HCT116 (cell line): ENCODE data around the gene ST3GAL3. TPM values are rescaled to one million over a fixed set of nuclear protein-coding genes. Genes with fewer than 3 reads are reported as not detected.

Source experiments
- ATAC-seq: fragments of 200-7000 bp; cut with Tn5 transposase; 2 replicates; pipeline ENCODE4 v1.9.1; 2020; ENCODE audit warnings: mild to moderate bottlenecking, moderate library complexity
- BruUV-seq: library from RNA; stranded (reverse); fragments of 400-500 nt; replicated peaks from 2 replicates; lab custom pipeline; 2021; lab: Mats Ljungman, UMichigan
- CTCF ChIA-PET: fragments of 300-600 bp; sonication (Branson Sonifier 250); formaldehyde crosslinking; loops from one replicate; lab custom pipeline; 2021; ENCODE audit warnings: antibody characterized with exemption; lab: Charles Lee
- POLR2A ChIA-PET: fragments of 300-600, 350-600 bp; sonication (Branson Sonifier 250); formaldehyde crosslinking; loops from one replicate; lab custom pipeline; 2021; ENCODE audit warnings: antibody characterized with exemption; lab: Charles Lee
- RAD21 ChIA-PET, 2 experiments: fragments of 300-600 bp; sonication (Branson Sonifier 250); formaldehyde crosslinking; loops; one replicate each; lab custom pipeline; 2023; ENCODE audit warnings: low total read pairs in 2 of 2; ENCODE audit not compliant: uncharacterized antibody in 2 of 2, unreplicated experiment in 2 of 2, low non-redundant PET in 1 of 2; lab: Charles Lee
- DNase-seq: peaks from one replicate; pipeline ENCODE4 v3.0.0-alpha.2; 2010; ENCODE audit warnings: low read depth, low spot score
- H2AFZ ChIP-seq: fragments of 200-600 bp; shearing (Covaris generic), sonication (generic); 2 replicates; pipeline ENCODE4 v1.6.1; 2017; ENCODE audit warnings: low read depth, mixed run types, mixed read lengths, antibody characterized with exemption, low read length; ENCODE audit not compliant: poor library complexity, severe bottlenecking
- H3K27ac ChIP-seq: 2 replicates; pipeline ENCODE4 v1.5.1; 2012; ENCODE audit warnings: low read depth, low read length
- H3K27me3 ChIP-seq: fragments of 200-600 bp; sonication (generic); 2 replicates; pipeline ENCODE4 v1.6.1; 2016; ENCODE audit warnings: mixed run types, low read length, mixed read lengths; ENCODE audit not compliant: insufficient read depth
- H3K36me3 ChIP-seq, 2 experiments: fragments of 200-500 bp in 1 of 2; fragments of 200-600 bp in 1 of 2; sonication (Bioruptor generic) in 1 of 2; sonication (generic) in 1 of 2; 2 replicates each; pipeline versions ENCODE4 v1.5.1 to v1.6.1; 2014 to 2016; ENCODE audit warnings: low read length in 2 of 2, inconsistent platforms in 1 of 2, mixed read lengths in 1 of 2, mixed run types in 1 of 2; ENCODE audit not compliant: insufficient read depth in 2 of 2, control insufficient read depth in 1 of 2
- H3K4me1 ChIP-seq, 2 experiments: fragments of 200-600 bp in 1 of 2; sonication (generic) in 1 of 2; 2 replicates each; pipeline versions ENCODE4 v1.5.1 to v1.6.1; 2012 to 2017; ENCODE audit warnings: low read length in 2 of 2, inconsistent platforms in 1 of 2, mild to moderate bottlenecking in 1 of 2, mixed read lengths in 1 of 2, mixed run types in 1 of 2, moderate library complexity in 1 of 2; ENCODE audit not compliant: insufficient read depth in 2 of 2, control insufficient read depth in 1 of 2
- H3K4me2 ChIP-seq: fragments of 200-600 bp; sonication (generic); 2 replicates; pipeline ENCODE4 v1.6.1; 2017; ENCODE audit warnings: mixed run types, low read length, mixed read lengths
- H3K4me3 ChIP-seq, 2 experiments: fragments of 200-600 bp in 1 of 2; sonication (generic) in 1 of 2; replicated peaks in 1 of 2; 2 replicates each; pipeline ENCODE4 v1.5.1; 2011 to 2016; ENCODE audit warnings: low read length in 2 of 2, control low read depth in 1 of 2, low read depth in 1 of 2, mild to moderate bottlenecking in 1 of 2, mixed read lengths in 1 of 2, mixed run types in 1 of 2
- H3K79me2 ChIP-seq: fragments of 200-600 bp; sonication (generic); 2 replicates; pipeline ENCODE4 v1.6.1; 2017; ENCODE audit warnings: mild to moderate bottlenecking, mixed run types, low read length, moderate library complexity, mixed read lengths; ENCODE audit not compliant: insufficient read depth
- H3K9ac ChIP-seq: fragments of 200-600 bp; sonication (generic); 2 replicates; pipeline ENCODE4 v1.6.1; 2016; ENCODE audit warnings: low read length, mixed read lengths
- H3K9me2 ChIP-seq: fragments of 200-600 bp; sonication (generic), shearing (Covaris generic); 2 replicates; pipeline ENCODE4 v1.6.1; 2017; ENCODE audit warnings: mixed run types, mild to moderate bottlenecking, moderate library complexity; ENCODE audit not compliant: insufficient read depth
- H3K9me3 ChIP-seq, 2 experiments: fragments of 200-500 bp in 1 of 2; fragments of 200-600 bp in 1 of 2; sonication (Bioruptor generic) in 1 of 2; sonication (generic) in 1 of 2; 2 replicates each; pipeline ENCODE4 v1.6.1; 2014 to 2017; ENCODE audit warnings: low read length in 2 of 2, mixed read lengths in 2 of 2, inconsistent platforms in 1 of 2, low read depth in 1 of 2, mild to moderate bottlenecking in 1 of 2, mixed run types in 1 of 2, moderate library complexity in 1 of 2; ENCODE audit not compliant: control insufficient read depth in 1 of 2, insufficient read depth in 1 of 2
- H4K20me1 ChIP-seq: fragments of 200-600 bp; sonication (generic), shearing (Covaris generic); 2 replicates; pipeline ENCODE4 v1.6.1; 2017; ENCODE audit warnings: mixed run types, mild to moderate bottlenecking, moderate library complexity; ENCODE audit not compliant: insufficient read depth
- CBX3 ChIP-seq: IDR thresholded peaks from 2 replicates; pipeline ENCODE4 v1.6.1; 2012; ENCODE audit warnings: low read depth
- EGR1 ChIP-seq: IDR thresholded peaks from 2 replicates; pipeline ENCODE4 v1.6.1; 2012; ENCODE audit warnings: low read depth
- EZH2 ChIP-seq: fragments of 200-600 bp; sonication (generic); IDR thresholded peaks from 2 replicates; pipeline ENCODE4 v1.6.1; 2017; ENCODE audit warnings: antibody characterized with exemption, mixed run types
- FOSL1 ChIP-seq: IDR thresholded peaks from 2 replicates; pipeline ENCODE4 v1.6.1; 2012; ENCODE audit warnings: low read depth
- JUND ChIP-seq: IDR thresholded peaks from 2 replicates; pipeline ENCODE4 v1.6.1; 2012
- POLR2A ChIP-seq: IDR thresholded peaks from 2 replicates; pipeline ENCODE4 v1.7.0; 2011; ENCODE audit warnings: borderline replicate concordance; ENCODE audit not compliant: insufficient read depth, insufficient read length; ENCODE audit errors: extremely low read depth
- POLR2AphosphoS5 ChIP-seq: IDR thresholded peaks from 2 replicates; pipeline ENCODE4 v1.6.1; 2011; ENCODE audit warnings: mild to moderate bottlenecking, low read depth, low read length, moderate library complexity
- RAD21 ChIP-seq: IDR thresholded peaks from 2 replicates; pipeline ENCODE4 v1.6.1; 2012; ENCODE audit warnings: low read depth, mild to moderate bottlenecking
- REST ChIP-seq: IDR thresholded peaks from 2 replicates; pipeline ENCODE4 v1.6.1; 2012; ENCODE audit warnings: low read depth
- SIN3A ChIP-seq: IDR thresholded peaks from 2 replicates; pipeline ENCODE4 v1.6.1; 2012; ENCODE audit warnings: low read depth
- SP1 ChIP-seq: IDR thresholded peaks from 2 replicates; pipeline ENCODE4 v1.6.1; 2012; ENCODE audit warnings: low read depth
- SRF ChIP-seq: IDR thresholded peaks from 2 replicates; pipeline ENCODE4 v1.6.1; 2012; ENCODE audit warnings: low read depth
- YY1 ChIP-seq: IDR thresholded peaks from 2 replicates; pipeline ENCODE4 v1.6.1; 2011; ENCODE audit warnings: low read length, low read depth, moderate library complexity, mild to moderate bottlenecking; ENCODE audit not compliant: insufficient replicate concordance; ENCODE audit errors: extremely low read depth
- ZBTB33 ChIP-seq: IDR thresholded peaks from 2 replicates; pipeline ENCODE4 v1.6.1; 2011; ENCODE audit warnings: mild to moderate bottlenecking, low read length, moderate library complexity; ENCODE audit not compliant: insufficient replicate concordance; ENCODE audit errors: extremely low read depth
- ZFX ChIP-seq: fragments of 450-650 bp; IDR thresholded peaks from 2 replicates; pipeline ENCODE4 v1.6.1; 2017
- ZNF274 ChIP-seq: fragments of 200-500 bp; sonication (Bioruptor generic); IDR thresholded peaks from 2 replicates; pipeline ENCODE4 v1.6.1; 2014; ENCODE audit warnings: mild to moderate bottlenecking, low read depth, low read length, inconsistent platforms
- intact Hi-C: fragments of 100-400 bp; cut with micrococcal nuclease; formaldehyde crosslinking; loops from 2 replicates; pipeline ENCODE4 v1.10.0; 2022
- total RNA-seq: library from RNA; stranded (reverse); gene quantifications from one replicate; pipeline ENCODE4 v1.2.1, GENCODE V29; 2021; ENCODE audit not compliant: unreplicated experiment
- TF ChIP-seq, protein P1 (sequence below): IDR thresholded peaks from 2 replicates; pipeline ENCODE4 v1.6.1; 2012

The ST3GAL3 gene
- total RNA-seq, 1 experiment from 2014 or later, result 7.2 TPM

DNA sequence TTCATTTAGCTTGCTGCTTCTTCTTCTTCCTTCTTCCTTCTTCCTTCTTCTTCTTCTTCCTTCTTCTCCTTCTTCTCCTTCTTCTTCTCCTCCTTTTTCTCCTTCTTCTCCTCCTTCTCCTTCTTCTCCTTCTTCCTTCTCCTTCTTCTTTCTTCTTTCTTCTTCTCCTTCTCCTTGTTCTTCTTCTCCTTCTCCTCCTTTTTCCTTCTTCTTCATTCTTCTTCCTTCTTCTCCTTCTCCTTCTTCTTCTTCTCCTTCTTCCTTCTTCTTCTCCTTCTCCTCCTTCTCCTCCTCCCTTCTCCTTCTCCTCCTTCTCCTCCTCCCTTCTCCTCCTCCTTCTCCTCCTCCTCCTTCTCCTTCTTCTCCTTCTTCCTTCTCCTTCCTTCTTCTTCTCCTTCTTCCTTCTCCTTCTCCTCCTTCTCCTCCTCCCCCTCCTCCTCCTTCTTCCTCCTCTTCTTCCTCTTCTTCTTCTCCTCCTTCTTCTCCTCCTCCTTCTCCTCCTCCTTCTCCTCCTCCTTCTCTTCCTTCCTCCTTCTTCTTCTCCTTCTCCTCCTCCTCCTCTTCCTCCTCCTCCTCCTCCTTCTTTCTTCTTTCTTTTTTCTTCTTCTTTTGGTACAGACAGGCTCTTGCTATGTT is 110.1 kb downstream of the ST3GAL3 start:
- H3K4me3 ChIP-seq, result no peak overlapping the region
- ATAC-seq (no peak), DNase-seq (no peak)
- H2AFZ ChIP-seq, result no peak overlapping the region
- no TSS peak for BruUV-seq
- CTCF ChIA-PET, result interaction anchor here (0.6 kb wide), 1 partner anchor 25 kb away, joined by 3 read pairs; no protein-coding TSS in a partner anchor
- no peaks in the 10 kb centered on the region for H3K9me2 ChIP-seq
- H3K27me3 ChIP-seq, result no peaks in the 10 kb centered on the region
- RAD21 ChIA-PET, result no interaction called here
- H3K9ac ChIP-seq, result no peak overlapping the region
- TF ChIP-seq JUND (no peak), POLR2A (no peak), YY1 (no peak), ZFX (no peak), REST (no peak), ZNF274 (no peak), EZH2 (no peak), FOSL1 (no peak), RAD21 (no peak), CBX3 (no peak), SIN3A (no peak), POLR2AphosphoS5 (no peak), SP1 (no peak), SRF (no peak), EGR1 (no peak), ZBTB33 (no peak)
- TF ChIP-seq, protein P1, sequence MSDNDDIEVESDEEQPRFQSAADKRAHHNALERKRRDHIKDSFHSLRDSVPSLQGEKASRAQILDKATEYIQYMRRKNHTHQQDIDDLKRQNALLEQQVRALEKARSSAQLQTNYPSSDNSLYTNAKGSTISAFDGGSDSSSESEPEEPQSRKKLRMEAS, result no peak
- intact Hi-C loops, result no loop called here
- H3K36me3 ChIP-seq, result no peaks in the 10 kb centered on the region
- H3K4me1 ChIP-seq, result peaks cover 11 to 19% of the 10 kb centered on the region in 2 experiments
- H3K79me2 ChIP-seq, result no peaks in the 10 kb centered on the region
- H3K4me2 ChIP-seq, result no peak overlapping the region
- POLR2A ChIA-PET, result no interaction called here
- no peak overlapping the region for H3K27ac ChIP-seq
- no peaks in the 10 kb centered on the region for H3K9me3 ChIP-seq
- H4K20me1 ChIP-seq, result no peaks in the 10 kb centered on the region
